SU-DHL-6 (cell line): ENCODE results near the gene MAGEB10.

Source experiments
- H2AFZ ChIP-seq: fragments of 200-600 bp; sonication (generic); 2 replicates; pipeline ENCODE4 v1.6.1; 2014; ENCODE audit warnings: low read depth, mild to moderate bottlenecking, moderate library complexity, mixed read lengths, antibody characterized with exemption, low read length; ENCODE audit not compliant: severe bottlenecking
- H3F3A ChIP-seq: fragments of 200-600 bp; shearing (Covaris generic); 2 replicates; pipeline ENCODE4 v1.6.0; 2016; ENCODE audit warnings: antibody characterized with exemption, mild to moderate bottlenecking; ENCODE audit not compliant: insufficient read depth
- H3K27ac ChIP-seq: fragments of 200-600 bp; sonication (generic); 2 replicates; pipeline ENCODE4 v1.5.1; 2016; ENCODE audit warnings: low read depth, mild to moderate bottlenecking, low read length, moderate library complexity, mixed read lengths
- H3K27me3 ChIP-seq: fragments of 200-600 bp; sonication (generic), shearing (Covaris generic); 2 replicates; pipeline ENCODE4 v1.6.0; 2014; ENCODE audit warnings: mild to moderate bottlenecking, low read length
- H3K36me3 ChIP-seq: fragments of 200-600 bp; sonication (generic); 2 replicates; pipeline ENCODE4 v1.6.1; 2014; ENCODE audit warnings: mild to moderate bottlenecking, low read length, mixed read lengths
- H3K4me2 ChIP-seq: fragments of 300-600, 200-600 bp; shearing (Covaris generic), sonication (generic); 2 replicates; pipeline ENCODE4 v1.6.0; 2014; ENCODE audit warnings: low read length, low read depth, mild to moderate bottlenecking; ENCODE audit not compliant: poor library complexity, severe bottlenecking
- H3K4me3 ChIP-seq: fragments of 200-600 bp; sonication (generic); 2 replicates; pipeline ENCODE4 v1.5.1; 2014; ENCODE audit warnings: antibody characterized with exemption, low read length, mild to moderate bottlenecking, mixed read lengths; ENCODE audit not compliant: insufficient read depth, poor library complexity, severe bottlenecking
- H3K79me2 ChIP-seq: fragments of 200-600 bp; sonication (generic); 2 replicates; pipeline ENCODE4 v1.6.1; 2014; ENCODE audit warnings: mild to moderate bottlenecking, low read length, moderate library complexity; ENCODE audit not compliant: insufficient read depth
- H3K9ac ChIP-seq: fragments of 200-600 bp; sonication (generic); 2 replicates; pipeline ENCODE4 v1.7.0; 2014; ENCODE audit warnings: mild to moderate bottlenecking, low read length
- H3K9me2 ChIP-seq: fragments of 200-600 bp; sonication (generic); replicated peaks from 2 replicates; pipeline ENCODE4 v1.6.1; 2014; ENCODE audit warnings: low read length; ENCODE audit not compliant: insufficient read depth
- H3K9me3 ChIP-seq: fragments of 200-600 bp; sonication (generic); 2 replicates; pipeline ENCODE4 v1.6.1; 2014; ENCODE audit warnings: low read length, mixed read lengths; ENCODE audit not compliant: insufficient read depth
- H4K20me1 ChIP-seq: fragments of 200-600 bp; sonication (generic); 2 replicates; pipeline ENCODE4 v1.6.1; 2014; ENCODE audit warnings: low read depth, mild to moderate bottlenecking, antibody characterized with exemption, low read length, moderate library complexity, mixed read lengths
- EZH2phosphoT487 ChIP-seq: fragments of 200-600 bp; sonication (generic), shearing (Covaris generic); conservative IDR thresholded peaks from 2 replicates; pipeline ENCODE4 v1.6.1; 2018; ENCODE audit warnings: mild to moderate bottlenecking, antibody characterized with exemption, low read length, moderate library complexity, mixed read lengths
- TF ChIP-seq, protein P1 (sequence below): fragments of 200-600 bp; sonication (generic); IDR thresholded peaks from one replicate; pipeline ENCODE4 v1.5.1; 2017; ENCODE audit warnings: antibody characterized with exemption, mild to moderate bottlenecking, low read length, moderate library complexity; ENCODE audit not compliant: insufficient read depth, poor library complexity, severe bottlenecking

Gene MAGEB10

DNA sequence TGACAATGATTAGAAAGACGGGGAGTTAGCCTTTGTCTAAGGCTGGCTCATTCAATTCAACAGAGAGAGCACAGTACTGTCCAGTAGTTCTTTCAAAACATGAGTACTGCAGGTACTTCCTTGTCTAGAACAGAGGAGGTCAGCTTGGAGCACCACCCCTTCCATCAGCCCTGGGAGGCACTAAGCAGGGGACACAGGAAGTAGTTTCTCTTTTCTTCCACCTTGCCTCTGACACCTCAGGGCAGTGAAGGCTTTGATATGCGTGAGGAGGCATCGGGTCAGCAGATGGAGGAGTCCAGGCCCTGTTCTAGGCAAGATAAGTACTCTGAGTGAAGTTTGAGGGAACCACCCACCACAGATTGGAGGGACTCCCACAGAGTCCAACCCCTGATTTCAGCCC is 33.1 kb downstream of the MAGEB10 start:
- Histone ChIP-seq H3K9ac (no peak overlapping the region), H2AFZ (no peak overlapping the region)

DNA sequence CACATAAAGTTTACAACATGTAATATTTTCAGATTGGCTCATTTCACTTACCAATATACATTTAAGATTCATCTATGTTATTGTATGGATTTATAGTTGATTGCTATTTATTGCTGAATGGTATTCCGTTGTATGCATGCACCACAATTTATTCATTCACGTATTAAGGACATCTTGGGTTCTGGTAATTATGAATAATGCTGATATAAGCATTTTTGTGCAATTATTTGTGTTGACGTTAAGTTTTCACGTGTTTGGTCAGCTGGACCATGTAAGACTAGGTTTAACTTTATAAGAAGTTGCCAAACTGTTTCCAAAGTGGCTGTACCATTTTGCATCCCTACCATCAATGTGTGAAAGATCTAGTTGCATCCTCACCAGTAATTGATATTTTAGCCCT is 35.1 kb downstream of the MAGEB10 start:
- no peak overlapping the region for H3K27ac ChIP-seq
- H3K4me2 ChIP-seq, result no peak overlapping the region
- no peaks in the 10 kb centered on the region for H3K27me3 ChIP-seq
- no peaks in the 10 kb centered on the region for H3F3A ChIP-seq
- H4K20me1 ChIP-seq, result no peaks in the 10 kb centered on the region
- no peaks in the 10 kb centered on the region for H3K36me3 ChIP-seq
- H3K79me2 ChIP-seq, result no peaks in the 10 kb centered on the region
- H3K4me3 ChIP-seq, result no peak overlapping the region
- no peaks in the 10 kb centered on the region for H3K9me3 ChIP-seq
- no peak overlapping the region for H2AFZ ChIP-seq
- H3K9ac ChIP-seq, result no peak overlapping the region
- no peaks in the 10 kb centered on the region for H3K9me2 ChIP-seq
- TF ChIP-seq, protein P1, sequence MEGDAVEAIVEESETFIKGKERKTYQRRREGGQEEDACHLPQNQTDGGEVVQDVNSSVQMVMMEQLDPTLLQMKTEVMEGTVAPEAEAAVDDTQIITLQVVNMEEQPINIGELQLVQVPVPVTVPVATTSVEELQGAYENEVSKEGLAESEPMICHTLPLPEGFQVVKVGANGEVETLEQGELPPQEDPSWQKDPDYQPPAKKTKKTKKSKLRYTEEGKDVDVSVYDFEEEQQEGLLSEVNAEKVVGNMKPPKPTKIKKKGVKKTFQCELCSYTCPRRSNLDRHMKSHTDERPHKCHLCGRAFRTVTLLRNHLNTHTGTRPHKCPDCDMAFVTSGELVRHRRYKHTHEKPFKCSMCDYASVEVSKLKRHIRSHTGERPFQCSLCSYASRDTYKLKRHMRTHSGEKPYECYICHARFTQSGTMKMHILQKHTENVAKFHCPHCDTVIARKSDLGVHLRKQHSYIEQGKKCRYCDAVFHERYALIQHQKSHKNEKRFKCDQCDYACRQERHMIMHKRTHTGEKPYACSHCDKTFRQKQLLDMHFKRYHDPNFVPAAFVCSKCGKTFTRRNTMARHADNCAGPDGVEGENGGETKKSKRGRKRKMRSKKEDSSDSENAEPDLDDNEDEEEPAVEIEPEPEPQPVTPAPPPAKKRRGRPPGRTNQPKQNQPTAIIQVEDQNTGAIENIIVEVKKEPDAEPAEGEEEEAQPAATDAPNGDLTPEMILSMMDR, result no peak
- TF ChIP-seq EZH2phosphoT487, result no peak

More for the DNA sequence above, 33.1 kb downstream of the MAGEB10 start:
- Histone ChIP-seq H4K20me1 (no peaks in the 10 kb centered on the region), H3K36me3 (no peaks in the 10 kb centered on the region), H3K4me2 (no peak overlapping the region), H3K9me3 (no peaks in the 10 kb centered on the region), H3K27ac (no peak overlapping the region), H3K4me3 (no peak overlapping the region), H3K27me3 (no peaks in the 10 kb centered on the region), H3F3A (no peaks in the 10 kb centered on the region), H3K79me2 (no peaks in the 10 kb centered on the region), H3K9me2 (no peaks in the 10 kb centered on the region)
- TF ChIP-seq EZH2phosphoT487, result no peak
- TF ChIP-seq, protein P1, result no peak

DNA sequence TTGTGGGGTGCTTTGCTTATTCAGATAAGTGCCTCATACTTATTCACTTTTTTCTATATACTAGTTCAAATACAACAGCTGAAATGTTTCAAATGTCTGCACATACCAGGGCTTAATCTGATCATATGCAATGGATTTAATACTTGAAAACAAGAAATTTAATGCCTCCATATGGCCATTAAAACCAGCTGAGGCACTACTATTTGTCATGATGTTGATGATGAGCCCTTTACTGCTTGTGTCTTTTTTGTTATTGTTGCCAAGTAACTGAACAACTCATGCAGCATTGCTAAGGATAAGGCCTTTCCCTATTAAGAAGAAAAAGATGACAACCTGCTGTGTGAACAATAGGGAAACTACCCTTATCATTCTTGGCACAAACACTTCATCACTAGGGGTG is 52.5 kb downstream of the MAGEB10 start:
- Histone ChIP-seq H3K4me2 (no peak overlapping the region), H2AFZ (no peak overlapping the region), H3K9me3 (no peaks in the 10 kb centered on the region), H3K79me2 (no peaks in the 10 kb centered on the region), H3F3A (no peaks in the 10 kb centered on the region), H4K20me1 (no peaks in the 10 kb centered on the region), H3K27me3 (no peaks in the 10 kb centered on the region), H3K9ac (no peak overlapping the region), H3K36me3 (no peaks in the 10 kb centered on the region), H3K9me2 (no peaks in the 10 kb centered on the region), H3K27ac (no peak overlapping the region), H3K4me3 (no peak overlapping the region)
- no peak for TF ChIP-seq EZH2phosphoT487
- TF ChIP-seq, protein P1, result no peak

DNA sequence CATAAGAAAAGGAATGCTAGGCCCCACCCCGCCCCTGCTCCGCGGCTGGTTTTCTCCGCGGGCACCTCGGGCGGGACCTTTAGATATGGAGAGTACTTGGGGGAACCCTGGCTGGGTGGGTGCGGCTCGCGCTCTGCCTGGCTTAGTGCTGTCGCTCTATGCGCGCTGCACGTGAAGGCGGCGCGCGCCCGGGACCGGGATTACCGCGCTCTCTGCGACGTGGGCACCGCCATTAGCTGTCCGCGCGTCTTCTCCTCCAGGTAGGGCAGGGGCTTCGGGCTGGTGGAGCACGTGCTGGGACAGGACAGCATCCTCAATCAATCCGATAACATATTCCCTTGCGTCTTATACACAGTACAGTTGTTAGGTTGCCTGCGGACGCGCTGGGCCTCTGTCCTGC is 56.0 kb downstream of the MAGEB10 start:
- Histone ChIP-seq H3K79me2 (no peaks in the 10 kb centered on the region), H3K27me3 (no peaks in the 10 kb centered on the region), H3K4me3 (no peak overlapping the region), H3K36me3 (no peaks in the 10 kb centered on the region), H3K27ac (no peak overlapping the region), H3K9me2 (no peaks in the 10 kb centered on the region), H3K9ac (no peak overlapping the region), H3F3A (no peaks in the 10 kb centered on the region), H3K9me3 (no peaks in the 10 kb centered on the region), H4K20me1 (no peaks in the 10 kb centered on the region), H2AFZ (no peak overlapping the region), H3K4me2 (no peak overlapping the region)
- TF ChIP-seq, protein P1, result no peak
- no peak for TF ChIP-seq EZH2phosphoT487
